ENCODE results near the gene HSPBP1. TPM values are rescaled to one million over a fixed set of nuclear protein-coding genes. Genes with fewer than 3 reads are reported as not detected.

The HSPBP1 gene
- total and polyA plus RNA-seq, 2 donors (not counting 3 experiments of a cell fraction or from before 2014, with no cell fraction given), result 30.4 to 47.5 TPM

DNA sequence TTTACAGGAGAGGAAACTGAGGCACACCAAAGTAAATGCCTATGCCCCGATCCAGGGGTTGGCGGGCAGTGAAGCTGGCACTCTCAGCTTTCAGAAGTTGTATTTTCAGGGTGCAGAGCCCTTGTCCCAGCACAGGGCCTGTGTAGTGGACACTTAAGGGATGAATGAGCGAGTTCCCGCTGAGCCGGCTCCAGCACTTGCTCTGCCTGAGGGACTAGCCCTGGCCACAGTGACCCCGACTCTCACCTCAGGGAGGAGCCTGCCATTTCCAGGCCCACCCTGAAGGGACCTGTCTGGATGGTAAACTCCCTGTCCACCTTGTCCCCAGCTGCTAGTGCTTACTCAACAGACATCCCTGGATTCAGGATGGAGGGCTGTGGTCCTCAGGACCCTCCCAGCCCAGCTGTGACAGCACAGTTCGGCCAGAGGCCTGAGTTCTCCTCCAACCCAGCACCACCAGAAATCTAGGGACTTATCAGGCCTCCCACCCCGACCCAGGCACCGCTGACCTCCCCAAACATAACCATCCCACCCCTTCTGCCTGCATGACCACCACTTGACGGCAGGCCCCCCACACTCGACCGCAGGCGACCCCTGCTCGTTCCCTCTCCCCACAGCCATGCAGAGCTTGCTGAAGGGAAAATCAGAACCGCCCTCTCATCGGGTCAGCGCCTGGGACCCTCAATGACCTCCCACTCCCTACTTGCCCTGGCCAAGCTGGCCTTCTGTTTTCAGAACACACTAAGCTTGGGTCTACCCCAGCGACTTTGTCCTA is 29.5 kb downstream of the HSPBP1 start:
- H3K36me3 ChIP-seq (ENCODE audit: control insufficient read depth in 2 of 2, extremely low read depth in 1 of 2, insufficient read depth in 2 of 2, low read length in 2 of 2), result peaks cover 0 to 13% of the 10 kb centered on the region in 2 experiments
- FAIRE-seq (no peak), DNase-seq (ENCODE audit: low read depth, low spot score) (no peak)
- no peaks in the 10 kb centered on the region for H3K9me3 ChIP-seq (replicated peaks; ENCODE audit: control insufficient read depth, insufficient read depth, low read length)
- no peak overlapping the region for H3K4me3 ChIP-seq (replicated peaks in 1 of 3; ENCODE audit: insufficient read depth in 1 of 3, low read depth in 1 of 3, low read length in 3 of 3)
- no peaks in the 10 kb centered on the region for H3K27me3 ChIP-seq (ENCODE audit: control insufficient read depth in 2 of 2, insufficient read depth in 2 of 2, low read length in 2 of 2)
- dilution Hi-C loops (cut with MboI; ENCODE audit: extremely low pct_ligation_motif_present, low sequenced_read_pairs), result no loop called here
- H4K20me1 ChIP-seq (replicated peaks; ENCODE audit: control insufficient read depth, extremely low read depth, insufficient read depth, low read length), result no peaks in the 10 kb centered on the region
- ChIA-PET CTCF (no interaction called here), POLR2A (no interaction called here)
- TF ChIP-seq EZH2 (IDR thresholded peaks at IDR 0.05; ENCODE audit: borderline replicate concordance, low read depth, low read length, severe bottlenecking) (no peak), FOS (IDR thresholded peaks at IDR 0.05; ENCODE audit: borderline replicate concordance, insufficient read depth, low read length) (no peak), POLR2A (IDR thresholded peaks at IDR 0.05; ENCODE audit: low read depth, low read length) (no peak), POLR2AphosphoS5 (IDR thresholded peaks at IDR 0.05; ENCODE audit: insufficient read depth, low read depth, low read length) (no peak), GATA2 (IDR thresholded peaks at IDR 0.05; ENCODE audit: insufficient read depth, insufficient read length, low read depth, low read length) (no peak), MYC (IDR thresholded peaks at IDR 0.05; ENCODE audit: low read depth, low read length) (no peak), JUN (IDR thresholded peaks at IDR 0.05; ENCODE audit: borderline replicate concordance, insufficient read depth, insufficient read length, low read depth) (no peak)
- TF ChIP-seq, protein P1, sequence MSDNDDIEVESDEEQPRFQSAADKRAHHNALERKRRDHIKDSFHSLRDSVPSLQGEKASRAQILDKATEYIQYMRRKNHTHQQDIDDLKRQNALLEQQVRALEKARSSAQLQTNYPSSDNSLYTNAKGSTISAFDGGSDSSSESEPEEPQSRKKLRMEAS (IDR thresholded peaks at IDR 0.05; ENCODE audit: insufficient read depth, insufficient read length), result no peak
- TF ChIP-seq, protein P2, sequence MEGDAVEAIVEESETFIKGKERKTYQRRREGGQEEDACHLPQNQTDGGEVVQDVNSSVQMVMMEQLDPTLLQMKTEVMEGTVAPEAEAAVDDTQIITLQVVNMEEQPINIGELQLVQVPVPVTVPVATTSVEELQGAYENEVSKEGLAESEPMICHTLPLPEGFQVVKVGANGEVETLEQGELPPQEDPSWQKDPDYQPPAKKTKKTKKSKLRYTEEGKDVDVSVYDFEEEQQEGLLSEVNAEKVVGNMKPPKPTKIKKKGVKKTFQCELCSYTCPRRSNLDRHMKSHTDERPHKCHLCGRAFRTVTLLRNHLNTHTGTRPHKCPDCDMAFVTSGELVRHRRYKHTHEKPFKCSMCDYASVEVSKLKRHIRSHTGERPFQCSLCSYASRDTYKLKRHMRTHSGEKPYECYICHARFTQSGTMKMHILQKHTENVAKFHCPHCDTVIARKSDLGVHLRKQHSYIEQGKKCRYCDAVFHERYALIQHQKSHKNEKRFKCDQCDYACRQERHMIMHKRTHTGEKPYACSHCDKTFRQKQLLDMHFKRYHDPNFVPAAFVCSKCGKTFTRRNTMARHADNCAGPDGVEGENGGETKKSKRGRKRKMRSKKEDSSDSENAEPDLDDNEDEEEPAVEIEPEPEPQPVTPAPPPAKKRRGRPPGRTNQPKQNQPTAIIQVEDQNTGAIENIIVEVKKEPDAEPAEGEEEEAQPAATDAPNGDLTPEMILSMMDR (IDR thresholded peaks at IDR 0.05; ENCODE audit: extremely low read depth in 1 of 2, insufficient read depth in 1 of 2, low read depth in 1 of 2, low read length in 2 of 2), result no peak
- peaks cover 38% of the 10 kb centered on the region for H3K4me1 ChIP-seq (ENCODE audit: control insufficient read depth, extremely low read depth, insufficient read depth, low read length)
- BruUV-seq (replicated peaks), result no TSS peak
- no peaks in the 10 kb centered on the region for H3K9me1 ChIP-seq (replicated peaks; ENCODE audit: control insufficient read depth, extremely low read depth, insufficient read depth, low read length)
- H3K9ac ChIP-seq (replicated peaks; ENCODE audit: extremely low read depth, insufficient read depth, low read length), result no peak overlapping the region
- no peak overlapping the region for H3K4me2 ChIP-seq (ENCODE audit: insufficient read depth, low read length)
- intact Hi-C loops (cut with micrococcal nuclease), result loop anchor here (10.0 kb wide), 1 partner anchor 354 kb away; the partner anchor contains the start of genes ZNF524 and ZNF865
- H3K27ac ChIP-seq (ENCODE audit: insufficient read depth, low read depth, low read length), result no peak overlapping the region
- H2AFZ ChIP-seq (ENCODE audit: low read depth, low read length), result no peak overlapping the region
- peaks cover 83% of the 10 kb centered on the region for H3K79me2 ChIP-seq (ENCODE audit: control insufficient read depth, insufficient read depth, low read length)
